GM12873 (cell line): Measurements from ENCODE around the gene ANKRD42.

ENCODE experiments used
- TF ChIP-seq, protein P1 (sequence below): IDR thresholded peaks from 2 replicates; pipeline ENCODE4 v1.5.1; 2012; ENCODE audit warnings: low read depth, mild to moderate bottlenecking, moderate library complexity, low read length, control low read depth; ENCODE audit not compliant: insufficient read depth; ENCODE audit errors: missing control alignments

The ANKRD42 gene

DNA sequence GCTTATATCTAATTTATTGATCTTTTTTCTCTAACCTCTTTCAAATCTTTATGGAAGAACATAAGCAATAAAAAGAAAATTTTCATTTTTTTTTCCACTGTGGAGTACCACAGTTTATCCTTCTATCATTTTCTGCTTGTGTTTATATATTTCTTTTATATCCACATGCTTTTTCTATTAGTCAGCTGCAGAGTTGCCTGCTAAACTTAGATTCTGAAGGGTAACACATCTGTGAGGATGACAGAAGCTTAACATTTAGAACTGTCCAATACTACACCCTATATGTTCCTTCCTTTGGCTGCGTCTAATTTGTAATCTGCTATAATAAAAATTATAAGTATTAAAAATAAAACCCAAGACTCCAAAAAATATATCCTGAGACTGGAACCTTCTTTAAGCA, 71.8 kb downstream of the ANKRD42 start:
- TF ChIP-seq, protein P1, sequence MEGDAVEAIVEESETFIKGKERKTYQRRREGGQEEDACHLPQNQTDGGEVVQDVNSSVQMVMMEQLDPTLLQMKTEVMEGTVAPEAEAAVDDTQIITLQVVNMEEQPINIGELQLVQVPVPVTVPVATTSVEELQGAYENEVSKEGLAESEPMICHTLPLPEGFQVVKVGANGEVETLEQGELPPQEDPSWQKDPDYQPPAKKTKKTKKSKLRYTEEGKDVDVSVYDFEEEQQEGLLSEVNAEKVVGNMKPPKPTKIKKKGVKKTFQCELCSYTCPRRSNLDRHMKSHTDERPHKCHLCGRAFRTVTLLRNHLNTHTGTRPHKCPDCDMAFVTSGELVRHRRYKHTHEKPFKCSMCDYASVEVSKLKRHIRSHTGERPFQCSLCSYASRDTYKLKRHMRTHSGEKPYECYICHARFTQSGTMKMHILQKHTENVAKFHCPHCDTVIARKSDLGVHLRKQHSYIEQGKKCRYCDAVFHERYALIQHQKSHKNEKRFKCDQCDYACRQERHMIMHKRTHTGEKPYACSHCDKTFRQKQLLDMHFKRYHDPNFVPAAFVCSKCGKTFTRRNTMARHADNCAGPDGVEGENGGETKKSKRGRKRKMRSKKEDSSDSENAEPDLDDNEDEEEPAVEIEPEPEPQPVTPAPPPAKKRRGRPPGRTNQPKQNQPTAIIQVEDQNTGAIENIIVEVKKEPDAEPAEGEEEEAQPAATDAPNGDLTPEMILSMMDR: no peak

DNA sequence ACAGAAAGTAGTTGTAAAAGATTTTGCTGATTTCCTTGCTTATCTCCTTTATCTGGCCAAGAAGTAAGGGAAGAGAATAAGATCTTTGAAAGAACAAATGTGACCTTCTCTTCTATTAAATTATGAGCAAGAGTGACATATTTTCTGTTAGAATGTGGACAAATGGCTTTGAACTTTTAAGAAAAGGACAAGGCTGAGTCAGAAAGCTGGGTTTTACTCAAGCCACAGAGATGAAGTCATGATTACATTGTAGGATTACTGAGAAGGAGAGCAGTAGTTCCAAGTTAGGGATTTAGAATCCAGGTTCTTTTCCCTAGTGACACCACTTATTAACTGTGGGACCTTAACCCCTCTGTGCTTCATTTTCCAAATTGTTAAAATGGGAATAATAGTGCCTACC, 79.1 kb downstream of the ANKRD42 start:
- TF ChIP-seq, protein P1: no peak

DNA sequence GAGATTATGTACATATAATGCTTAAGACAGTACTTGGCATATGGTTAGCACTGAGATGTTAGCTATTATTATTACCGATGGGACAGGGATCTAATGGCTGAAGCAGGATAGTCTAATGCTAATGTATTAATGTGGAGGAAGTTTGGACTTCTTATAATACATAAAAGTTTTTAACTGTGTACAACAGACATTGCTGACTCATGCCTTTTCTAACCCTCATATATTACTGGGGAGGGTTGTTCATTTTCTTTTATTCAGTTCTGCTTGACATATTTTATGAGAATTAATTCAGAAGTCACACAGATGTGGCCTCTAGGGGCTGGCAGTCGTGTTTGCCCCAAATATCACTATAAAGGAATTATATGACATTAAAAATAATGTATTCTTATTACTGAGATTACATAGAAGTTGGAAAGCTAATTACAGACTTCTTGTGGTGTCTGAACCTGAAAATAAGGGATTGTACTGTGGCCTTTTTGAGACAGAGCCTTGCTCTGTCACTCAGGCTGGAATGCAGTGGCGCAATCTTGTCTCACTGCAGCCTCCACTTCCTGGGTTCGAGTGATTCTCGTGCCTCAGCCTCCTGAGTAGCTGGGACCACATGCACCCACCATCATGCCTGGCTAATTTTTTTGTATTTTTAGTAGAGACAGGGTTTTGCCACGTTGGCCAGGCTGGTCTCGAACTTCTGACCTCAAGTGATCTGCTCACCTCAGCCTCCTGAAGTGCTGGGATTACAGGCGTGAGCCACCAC, 82.6 kb downstream of the ANKRD42 start:
- TF ChIP-seq, protein P1: no peak

DNA sequence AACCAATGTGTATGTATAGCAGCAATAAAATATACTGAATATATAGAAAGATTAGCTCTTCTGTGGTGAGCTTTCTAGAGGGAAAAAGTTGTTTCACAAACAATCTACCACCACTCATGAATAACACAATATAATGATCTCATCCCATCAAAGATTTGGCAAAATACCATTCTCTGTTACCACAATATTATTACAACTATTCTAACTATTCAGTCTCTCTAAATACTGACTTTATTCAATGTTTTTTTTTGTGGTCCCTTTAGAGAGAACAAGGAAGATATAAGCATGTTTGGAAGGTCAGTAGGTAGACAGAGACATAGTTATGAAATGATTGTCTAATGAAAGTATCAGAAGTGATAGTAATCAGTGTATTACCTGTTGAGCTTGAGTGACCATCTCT, 84.8 kb downstream of the ANKRD42 start:
- TF ChIP-seq, protein P1: no peak

DNA sequence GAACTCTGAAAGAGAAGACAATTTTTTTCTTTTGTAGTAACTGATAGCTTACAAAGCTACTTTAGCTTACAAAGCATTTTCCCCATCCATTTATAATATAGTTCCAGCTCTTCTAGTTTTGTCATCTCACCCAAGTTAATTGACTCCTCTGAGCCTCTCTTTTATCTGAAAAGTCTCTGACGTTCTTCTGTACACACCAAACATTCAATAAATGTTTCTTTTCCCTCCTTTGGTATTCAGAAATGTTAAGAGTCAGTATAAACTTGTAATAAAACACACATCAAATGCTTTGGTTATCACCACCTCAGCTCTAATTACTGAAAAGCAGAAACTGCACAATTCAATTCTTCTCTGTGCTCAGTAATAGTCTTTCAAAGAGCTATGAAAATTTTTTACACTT, 86.7 kb downstream of the ANKRD42 start:
- TF ChIP-seq, protein P1: no peak

- TF ChIP-seq, protein P1: no peak
Observed at GRCh38 chr11:83282084-83282716, 88.7 kb downstream of the ANKRD42 start.

- TF ChIP-seq, protein P1: no peak
Observed at GRCh38 chr11:83284501-83285150, 91.1 kb downstream of the ANKRD42 start.
